ENCODE data around the gene IL4. TPM values are rescaled to one million over a fixed set of nuclear protein-coding genes. Genes with fewer than 3 reads are reported as not detected.
"Not testable (repeated sequence)": the region's sequence is repeated elsewhere in the genome, so short reads cannot be mapped to it uniquely, and the experiment has no call there.

The IL4 gene
- 20.5 and 21.2 TPM in 2 replicates for total RNA-seq

DNA sequence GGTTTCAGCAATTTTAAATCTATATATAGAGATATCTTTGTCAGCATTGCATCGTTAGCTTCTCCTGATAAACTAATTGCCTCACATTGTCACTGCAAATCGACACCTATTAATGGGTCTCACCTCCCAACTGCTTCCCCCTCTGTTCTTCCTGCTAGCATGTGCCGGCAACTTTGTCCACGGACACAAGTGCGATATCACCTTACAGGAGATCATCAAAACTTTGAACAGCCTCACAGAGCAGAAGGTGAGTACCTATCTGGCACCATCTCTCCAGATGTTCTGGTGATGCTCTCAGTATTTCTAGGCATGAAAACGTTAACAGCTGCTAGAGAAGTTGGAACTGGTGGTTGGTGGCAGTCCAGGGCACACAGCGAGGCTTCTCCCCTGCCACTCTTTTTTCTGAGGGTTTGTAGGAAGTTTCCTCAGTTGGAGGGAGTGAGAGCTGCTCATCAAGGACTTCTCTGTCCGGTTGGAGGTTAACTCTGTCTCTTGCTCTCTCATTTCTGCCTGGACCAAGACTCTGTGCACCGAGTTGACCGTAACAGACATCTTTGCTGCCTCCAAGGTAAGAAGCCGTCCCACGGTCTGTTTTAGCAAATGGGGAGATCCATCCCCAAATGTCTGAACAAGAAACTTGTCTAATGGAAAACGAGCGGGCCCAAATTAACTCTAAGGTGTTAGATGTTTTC lies at the start of gene IL4:
TSS of gene IL4 (plus strand) at position 51 of the 692 bp plus-strand sequence. CDS start at position 113, 62 bp downstream.
- peak within 1 kb of the TSS; percentile 86 for H3K27ac Mint-ChIP-seq
- peaks cover 3% of the 10 kb centered on the region for H3K9me3 Mint-ChIP-seq
- DNase-seq, result no peak
- intact Hi-C loops (cut with micrococcal nuclease), result loop anchor here (2.0 kb wide), 1 partner anchor 17 kb away; no protein-coding TSS in a partner anchor
- H3K27me3 Mint-ChIP-seq, result no peaks in the 10 kb centered on the region
- H3K4me3 Mint-ChIP-seq, result peak within 1 kb of the TSS; percentile 60
- no peaks in the 10 kb centered on the region for H3K36me3 Mint-ChIP-seq (ENCODE audit: low read depth)
- H3K4me1 Mint-ChIP-seq, result peaks cover 33% of the 10 kb centered on the region

GRCh38 chr5:132627470-132627869 lies 46.3 kb upstream of the IL4 start:
- no peak overlapping the region for H3K4me3 Mint-ChIP-seq
- H3K27me3 Mint-ChIP-seq, result no peaks in the 10 kb centered on the region
- intact Hi-C loops (cut with micrococcal nuclease), result no loop called here
- DNase-seq, result no peak
- H3K36me3 Mint-ChIP-seq (ENCODE audit: low read depth), result peaks cover 54% of the 10 kb centered on the region
- H3K9me3 Mint-ChIP-seq, result no peaks in the 10 kb centered on the region
- peak overlapping the region; percentile 29 for H3K27ac Mint-ChIP-seq
- peaks cover 39% of the 10 kb centered on the region for H3K4me1 Mint-ChIP-seq

- Mint-ChIP-seq H3K36me3 (ENCODE audit: low read depth) (peaks cover 47% of the 10 kb centered on the region), H3K27ac (peak overlapping the region; percentile 86), H3K9me3 (no peaks in the 10 kb centered on the region)
Observed at GRCh38 chr5:132628814-132629213, 45.0 kb upstream of the IL4 start.

GRCh38 chr5:132629230-132629944 lies 44.4 kb upstream of the IL4 start:
- H3K4me1 Mint-ChIP-seq, result peaks cover 36% of the 10 kb centered on the region
- H3K36me3 Mint-ChIP-seq (ENCODE audit: low read depth), result peaks cover 52% of the 10 kb centered on the region
- peak; percentile 65 for DNase-seq
- no peaks in the 10 kb centered on the region for H3K27me3 Mint-ChIP-seq
- intact Hi-C loops (cut with micrococcal nuclease), result no loop called here
- peak overlapping the region; percentile 28 for H3K4me3 Mint-ChIP-seq
- H3K9me3 Mint-ChIP-seq, result no peaks in the 10 kb centered on the region
- H3K27ac Mint-ChIP-seq, result peak overlapping the region; percentile 86

More at GRCh38 chr5:132628814-132629213, 45.0 kb upstream of the IL4 start:
- intact Hi-C loops (cut with micrococcal nuclease), result no loop called here
- Mint-ChIP-seq H3K4me3 (no peak overlapping the region), H3K27me3 (no peaks in the 10 kb centered on the region), H3K4me1 (peaks cover 35% of the 10 kb centered on the region)
- no peak for DNase-seq

DNA sequence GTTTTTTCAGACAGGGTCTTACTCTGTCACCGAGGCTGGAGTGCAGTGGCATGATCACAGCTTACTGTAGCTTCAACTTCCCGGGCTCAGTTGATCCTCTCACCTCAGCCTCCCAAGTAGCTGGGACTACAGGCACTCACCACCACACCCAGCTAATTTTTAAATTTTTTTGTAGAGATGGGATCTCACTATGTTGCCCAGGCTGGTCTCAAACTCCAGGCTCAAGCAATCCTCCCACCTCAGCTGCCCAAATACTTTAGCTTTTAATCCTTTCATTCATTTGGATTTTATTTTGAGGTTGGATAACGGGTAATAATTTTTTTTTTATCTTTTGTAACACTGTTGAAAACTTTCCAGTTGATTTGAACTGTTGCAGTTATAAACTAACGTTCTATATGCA lies 40.2 kb upstream of the IL4 start:
- H3K4me1 Mint-ChIP-seq, result peaks cover 61% of the 10 kb centered on the region

DNA sequence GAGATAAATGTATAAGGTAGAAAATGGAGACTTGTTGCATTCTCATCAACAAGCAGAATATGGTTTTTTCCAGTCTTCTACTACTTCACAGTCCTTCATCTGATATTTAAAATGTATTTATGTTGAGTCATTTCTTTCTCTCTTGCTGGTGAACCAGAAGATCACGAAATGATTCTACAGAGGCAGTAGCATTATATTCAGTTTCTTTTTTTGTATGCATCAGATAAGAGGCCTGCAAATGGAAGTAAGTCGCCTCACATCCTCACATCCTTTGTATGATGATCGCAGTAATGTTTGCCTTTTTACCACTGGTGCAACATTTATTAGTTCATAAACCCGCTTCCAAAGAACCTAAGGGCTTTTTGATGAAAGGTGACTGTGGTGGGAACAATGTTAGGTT lies 37.9 kb upstream of the IL4 start:
- no peaks in the 10 kb centered on the region for H3K9me3 Mint-ChIP-seq
- intact Hi-C loops (cut with micrococcal nuclease), result loop anchor here (1.0 to 5.0 kb wide), 7 partner anchors 13 to 614 kb away; partner anchors contain the start of gene IL13
- no peaks in the 10 kb centered on the region for H3K27me3 Mint-ChIP-seq
- peaks cover 65% of the 10 kb centered on the region for H3K4me1 Mint-ChIP-seq
- peaks cover 66% of the 10 kb centered on the region for H3K36me3 Mint-ChIP-seq (ENCODE audit: low read depth)
- H3K27ac Mint-ChIP-seq, result peak overlapping the region; percentile 92
- H3K4me3 Mint-ChIP-seq, result peak overlapping the region; percentile 47
- peak; percentile 77 for DNase-seq

More for the DNA sequence above, 40.2 kb upstream of the IL4 start:
- H3K9me3 Mint-ChIP-seq; DNase-seq; H3K27me3 Mint-ChIP-seq; intact Hi-C loops (cut with micrococcal nuclease); H3K4me3 Mint-ChIP-seq: not testable (repeated sequence)
- Mint-ChIP-seq H3K27ac (peak overlapping the region; percentile 29), H3K36me3 (ENCODE audit: low read depth) (peaks cover 62% of the 10 kb centered on the region)

DNA sequence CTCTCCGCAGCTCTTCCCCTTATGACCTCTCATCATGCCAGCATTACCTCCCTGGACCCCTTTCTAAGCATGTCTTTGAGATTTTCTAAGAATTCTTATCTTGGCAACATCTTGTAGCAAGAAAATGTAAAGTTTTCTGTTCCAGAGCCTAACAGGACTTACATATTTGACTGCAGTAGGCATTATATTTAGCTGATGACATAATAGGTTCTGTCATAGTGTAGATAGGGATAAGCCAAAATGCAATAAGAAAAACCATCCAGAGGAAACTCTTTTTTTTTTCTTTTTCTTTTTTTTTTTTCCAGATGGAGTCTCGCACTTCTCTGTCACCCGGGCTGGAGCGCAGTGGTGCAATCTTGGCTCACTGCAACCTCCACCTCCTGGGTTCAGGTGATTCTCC lies 36.5 kb upstream of the IL4 start:
- intact Hi-C loops (cut with micrococcal nuclease), result loop anchor here (5.0 kb wide), 2 partner anchors 40 to 615 kb away; no protein-coding TSS in a partner anchor
- H3K27me3 Mint-ChIP-seq, result no peaks in the 10 kb centered on the region
- H3K9me3 Mint-ChIP-seq, result no peaks in the 10 kb centered on the region
- H3K4me3 Mint-ChIP-seq, result peak overlapping the region; percentile 35
- H3K27ac Mint-ChIP-seq, result peak overlapping the region; percentile 88
- peaks cover 65% of the 10 kb centered on the region for H3K36me3 Mint-ChIP-seq (ENCODE audit: low read depth)
- no peak for DNase-seq
- H3K4me1 Mint-ChIP-seq, result peaks cover 68% of the 10 kb centered on the region

GRCh38 chr5:132639706-132640130 lies 34.1 kb upstream of the IL4 start:
- H3K4me3 Mint-ChIP-seq, result peak overlapping the region; percentile 52
- no peaks in the 10 kb centered on the region for H3K27me3 Mint-ChIP-seq
- peaks cover 72% of the 10 kb centered on the region for H3K4me1 Mint-ChIP-seq
- H3K9me3 Mint-ChIP-seq, result no peaks in the 10 kb centered on the region
- H3K36me3 Mint-ChIP-seq (ENCODE audit: low read depth), result peaks cover 72% of the 10 kb centered on the region
- H3K27ac Mint-ChIP-seq, result peak overlapping the region; percentile 86
- intact Hi-C loops (cut with micrococcal nuclease), result loop anchor here (2.0 to 5.0 kb wide), 9 partner anchors 38 to 617 kb away; partner anchors contain the start of gene KIF3A
- peak; percentile 77 for DNase-seq

DNA sequence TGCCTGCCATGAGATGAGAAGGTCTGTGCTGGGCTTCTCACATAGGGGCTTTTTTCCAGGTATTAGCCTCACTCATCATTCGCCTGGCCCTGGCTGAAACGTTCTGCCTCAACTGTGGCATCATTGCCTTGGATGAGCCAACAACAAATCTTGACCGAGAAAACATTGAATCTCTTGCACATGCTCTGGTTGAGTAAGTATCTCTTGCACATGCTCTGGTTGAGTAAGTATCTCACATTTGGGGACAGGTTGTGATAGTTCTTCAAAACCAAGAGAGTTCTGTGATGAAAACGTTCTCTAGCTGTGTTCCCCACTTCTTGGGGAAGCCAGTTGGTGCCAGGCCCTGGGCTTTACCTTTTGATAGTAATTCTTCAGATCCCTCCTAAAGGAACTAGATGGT lies 33.2 kb upstream of the IL4 start:
- no peak for DNase-seq
- H3K27ac Mint-ChIP-seq, result peak overlapping the region; percentile 86
- H3K27me3 Mint-ChIP-seq, result no peaks in the 10 kb centered on the region
- peaks cover 76% of the 10 kb centered on the region for H3K36me3 Mint-ChIP-seq (ENCODE audit: low read depth)
- no peaks in the 10 kb centered on the region for H3K9me3 Mint-ChIP-seq
- H3K4me3 Mint-ChIP-seq, result peak overlapping the region; percentile 52
- intact Hi-C loops (cut with micrococcal nuclease), result loop anchor here (1.0 to 5.0 kb wide), 10 partner anchors 17 to 538 kb away; partner anchors contain the start of gene KIF3A
- peaks cover 64% of the 10 kb centered on the region for H3K4me1 Mint-ChIP-seq

DNA sequence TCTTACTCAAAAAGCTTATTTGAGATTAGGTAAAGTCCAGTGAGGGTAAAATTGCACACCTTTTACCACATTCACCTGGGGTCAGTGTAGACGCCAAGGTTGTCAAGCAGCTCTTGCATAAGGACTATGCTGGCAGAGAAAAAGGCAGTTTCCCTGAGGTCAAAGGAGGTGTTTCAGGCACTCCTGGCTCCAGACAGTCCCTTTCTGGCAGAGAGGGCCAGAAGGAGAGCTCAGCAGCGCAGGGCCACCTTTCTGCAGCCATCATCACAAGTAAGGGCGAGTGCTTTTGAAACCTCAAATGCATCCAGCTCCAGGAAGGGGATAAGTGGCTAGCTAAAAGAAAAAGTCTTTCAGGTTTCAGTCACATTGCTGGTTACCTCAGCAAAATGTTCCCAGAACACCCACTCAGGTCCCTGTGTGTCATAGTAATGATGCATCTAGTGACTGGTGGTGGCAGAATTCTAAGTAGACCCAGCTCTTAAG lies 32.5 kb upstream of the IL4 start:
- H3K9me3 Mint-ChIP-seq, result no peaks in the 10 kb centered on the region
- H3K4me1 Mint-ChIP-seq, result peaks cover 60% of the 10 kb centered on the region
- peak; percentile 76 for DNase-seq
- peak overlapping the region; percentile 86 for H3K27ac Mint-ChIP-seq
- peak overlapping the region; percentile 52 for H3K4me3 Mint-ChIP-seq
- H3K36me3 Mint-ChIP-seq (ENCODE audit: low read depth), result peaks cover 77% of the 10 kb centered on the region
- intact Hi-C loops (cut with micrococcal nuclease), result loop anchor here (1.0 to 5.0 kb wide), 10 partner anchors 16 to 539 kb away; partner anchors contain the start of gene KIF3A
- H3K27me3 Mint-ChIP-seq, result no peaks in the 10 kb centered on the region

DNA sequence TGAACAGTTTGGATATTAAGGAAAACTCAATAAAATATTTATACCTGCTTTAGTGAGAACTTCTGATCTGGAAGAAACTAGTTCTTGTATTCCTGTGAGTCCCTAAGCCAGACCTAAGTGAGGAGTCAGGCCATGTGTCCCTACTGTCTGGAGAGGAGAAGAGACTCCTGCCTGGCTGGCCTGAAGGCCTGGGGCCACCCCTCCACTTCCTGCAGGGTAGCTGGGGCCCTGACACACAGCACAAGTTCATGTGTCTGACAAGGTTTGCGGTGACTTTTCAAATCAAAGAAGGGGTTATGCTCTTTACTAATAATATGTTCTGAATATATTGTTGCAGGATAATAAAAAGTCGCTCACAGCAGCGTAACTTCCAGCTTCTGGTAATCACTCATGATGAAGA lies 31.9 kb upstream of the IL4 start:
- Mint-ChIP-seq H3K9me3 (no peaks in the 10 kb centered on the region), H3K36me3 (ENCODE audit: low read depth) (peaks cover 77% of the 10 kb centered on the region), H3K27me3 (no peaks in the 10 kb centered on the region), H3K4me3 (peak overlapping the region; percentile 38), H3K27ac (peak overlapping the region; percentile 86), H3K4me1 (peaks cover 56% of the 10 kb centered on the region)
- no peak for DNase-seq
- intact Hi-C loops (cut with micrococcal nuclease), result loop anchor here (1.0 to 5.0 kb wide), 10 partner anchors 15 to 540 kb away; partner anchors contain the start of gene KIF3A

GRCh38 chr5:132644177-132644576 lies 29.6 kb upstream of the IL4 start:
- peaks cover 41% of the 10 kb centered on the region for H3K4me1 Mint-ChIP-seq
- peaks cover 11% of the 10 kb centered on the region for H3K9me3 Mint-ChIP-seq
- H3K27ac Mint-ChIP-seq, result no peak overlapping the region
- DNase-seq, result no peak
- no peaks in the 10 kb centered on the region for H3K27me3 Mint-ChIP-seq
- no peak overlapping the region for H3K4me3 Mint-ChIP-seq
- peaks cover 76% of the 10 kb centered on the region for H3K36me3 Mint-ChIP-seq (ENCODE audit: low read depth)
- intact Hi-C loops (cut with micrococcal nuclease), result loop anchor here (5.0 kb wide), 3 partner anchors 178 to 542 kb away; no protein-coding TSS in a partner anchor

GRCh38 chr5:132646583-132647266 lies 27.1 kb upstream of the IL4 start:
- H3K9me3 Mint-ChIP-seq, result peaks cover 12% of the 10 kb centered on the region
- H3K27me3 Mint-ChIP-seq, result no peaks in the 10 kb centered on the region
- intact Hi-C loops (cut with micrococcal nuclease), result no loop called here
- H3K27ac Mint-ChIP-seq, result no peak overlapping the region
- peak; percentile 51 for DNase-seq
- no peak overlapping the region for H3K4me3 Mint-ChIP-seq
- H3K4me1 Mint-ChIP-seq, result peaks cover 22% of the 10 kb centered on the region
- peaks cover 57% of the 10 kb centered on the region for H3K36me3 Mint-ChIP-seq (ENCODE audit: low read depth)

Data from activated CD4-positive, alpha-beta T cell treated with anti-CD3 and anti-CD28 coated beads, Interleukin-2, amount 10 ng/mL, durations not matched to agents 24 days and 14 days (primary cell).